DND-41 (cell line): Measurements from ENCODE around the gene DCLK1.

Experiments
- EZH2 ChIP-seq: IDR thresholded peaks from 3 replicates; pipeline ENCODE4 v1.6.1; 2012; ENCODE audit warnings: borderline replicate concordance, low read depth, mild to moderate bottlenecking, moderate library complexity, low read length, inconsistent platforms; ENCODE audit not compliant: severe bottlenecking
- TF ChIP-seq, protein P1 (sequence below): IDR thresholded peaks from 2 replicates; pipeline ENCODE4 v1.5.1; 2012; ENCODE audit warnings: borderline replicate concordance, low read length, moderate library complexity, mild to moderate bottlenecking; ENCODE audit not compliant: poor library complexity, severe bottlenecking; ENCODE audit errors: extremely low read depth

GRCh38 chr13:35909837-35910540 is 221.2 kb downstream of the DCLK1 start:
- TF ChIP-seq, protein P1, sequence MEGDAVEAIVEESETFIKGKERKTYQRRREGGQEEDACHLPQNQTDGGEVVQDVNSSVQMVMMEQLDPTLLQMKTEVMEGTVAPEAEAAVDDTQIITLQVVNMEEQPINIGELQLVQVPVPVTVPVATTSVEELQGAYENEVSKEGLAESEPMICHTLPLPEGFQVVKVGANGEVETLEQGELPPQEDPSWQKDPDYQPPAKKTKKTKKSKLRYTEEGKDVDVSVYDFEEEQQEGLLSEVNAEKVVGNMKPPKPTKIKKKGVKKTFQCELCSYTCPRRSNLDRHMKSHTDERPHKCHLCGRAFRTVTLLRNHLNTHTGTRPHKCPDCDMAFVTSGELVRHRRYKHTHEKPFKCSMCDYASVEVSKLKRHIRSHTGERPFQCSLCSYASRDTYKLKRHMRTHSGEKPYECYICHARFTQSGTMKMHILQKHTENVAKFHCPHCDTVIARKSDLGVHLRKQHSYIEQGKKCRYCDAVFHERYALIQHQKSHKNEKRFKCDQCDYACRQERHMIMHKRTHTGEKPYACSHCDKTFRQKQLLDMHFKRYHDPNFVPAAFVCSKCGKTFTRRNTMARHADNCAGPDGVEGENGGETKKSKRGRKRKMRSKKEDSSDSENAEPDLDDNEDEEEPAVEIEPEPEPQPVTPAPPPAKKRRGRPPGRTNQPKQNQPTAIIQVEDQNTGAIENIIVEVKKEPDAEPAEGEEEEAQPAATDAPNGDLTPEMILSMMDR = no peak
- TF ChIP-seq EZH2 = no peak
